Erythroblast (primary cell): ENCODE data around the gene PLCG1.

Source experiments
- GATA1 ChIP-seq: IDR thresholded peaks from 2 replicates; pipeline ENCODE4 v1.6.1; 2011; ENCODE audit warnings: low read depth, mild to moderate bottlenecking, control low read depth, low read length, moderate library complexity
- POLR2A ChIP-seq: IDR thresholded peaks from 2 replicates; pipeline ENCODE4 v1.6.1; 2011; ENCODE audit warnings: mild to moderate bottlenecking, low read length

DNA sequence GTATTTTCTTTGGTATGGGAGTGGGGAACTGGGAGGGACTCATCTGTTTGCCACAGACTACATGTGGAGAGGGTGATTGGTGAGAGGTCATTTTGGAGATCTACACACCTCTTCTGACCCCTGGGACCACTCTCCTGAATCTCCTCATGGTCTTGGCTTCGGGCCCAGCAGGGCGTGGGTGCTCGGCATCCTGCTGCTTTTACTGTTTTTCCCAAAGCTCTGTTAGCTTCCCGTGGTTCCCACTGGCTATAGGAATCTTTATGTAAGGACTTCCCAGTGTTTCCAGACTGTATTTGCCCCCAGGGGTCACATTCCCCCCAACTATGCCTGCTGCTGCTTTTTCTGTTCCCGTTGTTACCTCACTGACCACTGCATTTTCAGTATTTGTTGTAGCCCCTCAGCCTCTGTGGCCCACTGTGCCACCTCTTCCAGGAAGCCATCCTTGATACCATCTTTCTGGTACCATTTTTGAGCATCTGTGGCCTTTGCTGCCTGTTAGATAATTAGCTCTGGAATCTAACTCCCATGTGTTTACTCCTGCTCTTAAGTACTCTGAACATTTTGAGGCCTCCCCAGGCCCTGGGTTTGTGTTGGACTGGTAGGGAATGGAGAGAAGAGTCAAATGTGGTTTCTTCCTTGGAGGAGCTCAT is 14.9 kb downstream of the PLCG1 start:
- no peak for TF ChIP-seq POLR2A
- no peak for TF ChIP-seq GATA1
